Neuronal stem cell (in vitro differentiated cells): ENCODE results near the gene DPH7.

Source experiments
- DNase-seq: peaks from one replicate; pipeline ENCODE4 v3.0.0-alpha.2; 2013; ENCODE audit warnings: low spot score
- H2AFZ ChIP-seq: one replicate; pipeline ENCODE4 v1.6.1; 2013; ENCODE audit warnings: mild to moderate bottlenecking, low read length, inconsistent platforms
- H2AK5ac ChIP-seq: 2 replicates; pipeline ENCODE4 v1.6.1; 2013; ENCODE audit warnings: low read depth, mild to moderate bottlenecking, inconsistent platforms, low read length, moderate library complexity, mixed read lengths
- H2BK120ac ChIP-seq: 2 replicates; pipeline ENCODE4 v1.6.1; 2013; ENCODE audit warnings: low read depth, mild to moderate bottlenecking, inconsistent platforms, low read length, moderate library complexity, mixed read lengths
- H2BK12ac ChIP-seq: one replicate; pipeline ENCODE4 v1.6.1; 2013; ENCODE audit warnings: low read length, inconsistent platforms
- H2BK15ac ChIP-seq: 2 replicates; pipeline ENCODE4 v1.6.1; 2013; ENCODE audit warnings: mild to moderate bottlenecking, low read length, inconsistent platforms, mixed read lengths
- H2BK5ac ChIP-seq: one replicate; pipeline ENCODE4 v1.6.1; 2013; ENCODE audit warnings: inconsistent platforms, mild to moderate bottlenecking, low read length, moderate library complexity
- H3K14ac ChIP-seq: one replicate; pipeline ENCODE4 v1.6.1; 2013; ENCODE audit warnings: low read length, inconsistent platforms
- H3K18ac ChIP-seq: 2 replicates; pipeline ENCODE4 v1.6.1; 2013; ENCODE audit warnings: low read length, inconsistent platforms
- H3K23ac ChIP-seq: 2 replicates; pipeline ENCODE4 v1.6.1; 2013; ENCODE audit warnings: low read depth, mild to moderate bottlenecking, mixed read lengths, low read length, inconsistent platforms; ENCODE audit not compliant: poor library complexity
- H3K27ac ChIP-seq: replicated peaks from 3 replicates; pipeline ENCODE4 v1.5.1; 2013; ENCODE audit warnings: low read length, inconsistent platforms
- H3K27me3 ChIP-seq, 3 experiments: 2 replicates each; pipeline ENCODE4 v1.6.1; 2013; ENCODE audit warnings: low read length in 3 of 3, mild to moderate bottlenecking in 2 of 3, inconsistent platforms in 1 of 3, low read depth in 1 of 3, mixed read lengths in 1 of 3, moderate library complexity in 1 of 3; ENCODE audit not compliant: control insufficient read depth in 3 of 3, insufficient read depth in 3 of 3
- H3K36me3 ChIP-seq, 2 donors: replicated peaks in 1 of 2; 2 replicates each; pipeline ENCODE4 v1.6.1; 2013; ENCODE audit warnings: low read length in 2 of 2; ENCODE audit not compliant: control insufficient read depth in 2 of 2, insufficient read depth in 2 of 2
- H3K4ac ChIP-seq: 2 replicates; pipeline ENCODE4 v1.6.1; 2013; ENCODE audit warnings: inconsistent platforms, mild to moderate bottlenecking, low read length, moderate library complexity
- H3K4me1 ChIP-seq, 2 donors: 1 replicate in 1 of 2; 2 replicates in 1 of 2; pipeline ENCODE4 v1.6.1; 2013; ENCODE audit warnings: low read length in 2 of 2, low read depth in 1 of 2; ENCODE audit not compliant: control insufficient read depth in 2 of 2, insufficient read depth in 1 of 2
- H3K4me2 ChIP-seq: one replicate; pipeline ENCODE4 v1.6.1; 2013; ENCODE audit warnings: mild to moderate bottlenecking, low read length, inconsistent platforms; ENCODE audit not compliant: insufficient read depth, poor library complexity, severe bottlenecking
- H3K4me3 ChIP-seq, 2 donors: 2 replicates each; pipeline ENCODE4 v1.5.1; 2013; ENCODE audit warnings: low read length in 2 of 2, mild to moderate bottlenecking in 2 of 2, inconsistent platforms in 1 of 2, moderate library complexity in 1 of 2
- H3K79me1 ChIP-seq: one replicate; pipeline ENCODE4 v1.6.1; 2013; ENCODE audit warnings: low read depth, mild to moderate bottlenecking, inconsistent platforms, low read length, moderate library complexity
- H3K9ac ChIP-seq: one replicate; pipeline ENCODE4 v1.6.1; 2013; ENCODE audit warnings: mild to moderate bottlenecking, low read depth, low read length, inconsistent platforms; ENCODE audit not compliant: poor library complexity
- H3K9me3 ChIP-seq, 2 donors: replicated peaks in 1 of 2; 2 replicates each; pipeline versions ENCODE3 to v1.6.1; 2013; ENCODE audit warnings: low read length in 2 of 2, mild to moderate bottlenecking in 2 of 2, inconsistent platforms in 1 of 2, low read depth in 1 of 2, mixed read lengths in 1 of 2, moderate library complexity in 1 of 2; ENCODE audit not compliant: control insufficient read depth in 2 of 2, insufficient read depth in 1 of 2
- H4K8ac ChIP-seq: one replicate; pipeline ENCODE4 v1.6.1; 2013; ENCODE audit warnings: low read depth, mild to moderate bottlenecking, inconsistent platforms, low read length, moderate library complexity
- H4K91ac ChIP-seq: one replicate; pipeline ENCODE4 v1.6.1; 2013; ENCODE audit warnings: low read length, low read depth, mild to moderate bottlenecking, inconsistent platforms; ENCODE audit not compliant: poor library complexity
- whole genome bisulfite sequencing, 2 donors: extraction: QIAGEN DNeasy Blood & Tissue Kit; methylation state at CpG; one replicate each; pipeline ENCODE4 v1.1.7; 2013; ENCODE audit warnings: missing lambda C conversion rate in 2 of 2, mixed read lengths in 1 of 2; ENCODE audit not compliant: insufficient read length in 2 of 2, insufficient replicate concordance in 1 of 2; ENCODE audit errors: extremely low coverage in 2 of 2; 5-methylcytosine and 5-hydroxymethylcytosine counted together

Gene DPH7

GRCh38 chr9:137524161-137524980 is 54.4 kb downstream of the DPH7 start:
- H3K4me3 ChIP-seq, result no peak overlapping the region
- WGBS, 2 donors, result no CpG with 5 or more reads among the region's 33 CpGs
- H2BK15ac ChIP-seq, result no peak overlapping the region
- no peak overlapping the region for H3K14ac ChIP-seq
- no peaks in the 10 kb centered on the region for H3K4me1 ChIP-seq
- no peak overlapping the region for H3K4ac ChIP-seq
- H3K79me1 ChIP-seq, result no peaks in the 10 kb centered on the region
- no peak overlapping the region for H3K4me2 ChIP-seq
- DNase-seq, result no peak
- H4K91ac ChIP-seq, result no peak overlapping the region
- H3K27me3 ChIP-seq, result no peaks in the 10 kb centered on the region
- H3K18ac ChIP-seq, result peak overlapping the region; percentile 36
- H2AFZ ChIP-seq, result no peak overlapping the region
- no peak overlapping the region for H2BK12ac ChIP-seq
- H3K23ac ChIP-seq, result no peak overlapping the region
- no peak overlapping the region for H3K27ac ChIP-seq
- H2AK5ac ChIP-seq, result no peak overlapping the region
- no peaks in the 10 kb centered on the region for H3K36me3 ChIP-seq
- H2BK5ac ChIP-seq, result no peak overlapping the region
- H3K9ac ChIP-seq, result no peak overlapping the region
- no peaks in the 10 kb centered on the region for H3K9me3 ChIP-seq
- no peak overlapping the region for H2BK120ac ChIP-seq
- H4K8ac ChIP-seq, result no peak overlapping the region

GRCh38 chr9:137522746-137523455 is 55.8 kb downstream of the DPH7 start:
- H4K91ac ChIP-seq, result no peak overlapping the region
- H3K9me3 ChIP-seq, result no peaks in the 10 kb centered on the region
- no peak overlapping the region for H3K4me3 ChIP-seq
- H3K4me2 ChIP-seq, result no peak overlapping the region
- H2AK5ac ChIP-seq, result no peak overlapping the region
- H3K79me1 ChIP-seq, result no peaks in the 10 kb centered on the region
- no peak overlapping the region for H2AFZ ChIP-seq
- H3K4me1 ChIP-seq, result no peaks in the 10 kb centered on the region
- no peak overlapping the region for H2BK5ac ChIP-seq
- DNase-seq, result no peak
- no peak overlapping the region for H3K4ac ChIP-seq
- H3K36me3 ChIP-seq, result no peaks in the 10 kb centered on the region
- H3K9ac ChIP-seq, result no peak overlapping the region
- peak overlapping the region; percentile 73 for H3K23ac ChIP-seq
- no CpG with 5 or more reads among the region's 36 CpGs for WGBS, 2 donors
- H2BK12ac ChIP-seq, result no peak overlapping the region
- peak overlapping the region; percentile 17 for H4K8ac ChIP-seq
- peak overlapping the region; percentile 56 for H3K14ac ChIP-seq
- H3K27me3 ChIP-seq, result no peaks in the 10 kb centered on the region
- peak overlapping the region; percentile 71 for H3K18ac ChIP-seq
- no peak overlapping the region for H3K27ac ChIP-seq
- H2BK120ac ChIP-seq, result peak overlapping the region; percentile 72
- no peak overlapping the region for H2BK15ac ChIP-seq

GRCh38 chr9:137521405-137521985 is 57.2 kb downstream of the DPH7 start:
- H3K36me3 ChIP-seq, result no peaks in the 10 kb centered on the region
- H4K91ac ChIP-seq, result no peak overlapping the region
- no peaks in the 10 kb centered on the region for H3K9me3 ChIP-seq
- H3K23ac ChIP-seq, result peak overlapping the region; percentile 49
- no peaks in the 10 kb centered on the region for H3K4me1 ChIP-seq
- H2BK5ac ChIP-seq, result no peak overlapping the region
- no peak overlapping the region for H3K18ac ChIP-seq
- WGBS, 2 donors, result no CpG with 5 or more reads among the region's 18 CpGs
- no peak overlapping the region for H3K27ac ChIP-seq
- H2BK12ac ChIP-seq, result no peak overlapping the region
- no peaks in the 10 kb centered on the region for H3K27me3 ChIP-seq
- H2BK15ac ChIP-seq, result no peak overlapping the region
- no peak overlapping the region for H3K4me3 ChIP-seq
- DNase-seq, result no peak
- H3K4ac ChIP-seq, result no peak overlapping the region
- no peaks in the 10 kb centered on the region for H3K79me1 ChIP-seq
- no peak overlapping the region for H3K9ac ChIP-seq
- H3K14ac ChIP-seq, result peak overlapping the region; percentile 0
- no peak overlapping the region for H2AFZ ChIP-seq
- no peak overlapping the region for H3K4me2 ChIP-seq
- no peak overlapping the region for H2BK120ac ChIP-seq
- no peak overlapping the region for H2AK5ac ChIP-seq
- H4K8ac ChIP-seq, result no peak overlapping the region
